ENCODE data around the gene NSD1.

NSD1 gene

GRCh38 chr5:177133096-177133852 is at the start of gene NSD1:
TSS of gene NSD1 (plus strand) at chr5:177133773. CDS start at chr5:177135104, 1,331 bp downstream.
- DNase-seq: peak; percentile 97

DNA sequence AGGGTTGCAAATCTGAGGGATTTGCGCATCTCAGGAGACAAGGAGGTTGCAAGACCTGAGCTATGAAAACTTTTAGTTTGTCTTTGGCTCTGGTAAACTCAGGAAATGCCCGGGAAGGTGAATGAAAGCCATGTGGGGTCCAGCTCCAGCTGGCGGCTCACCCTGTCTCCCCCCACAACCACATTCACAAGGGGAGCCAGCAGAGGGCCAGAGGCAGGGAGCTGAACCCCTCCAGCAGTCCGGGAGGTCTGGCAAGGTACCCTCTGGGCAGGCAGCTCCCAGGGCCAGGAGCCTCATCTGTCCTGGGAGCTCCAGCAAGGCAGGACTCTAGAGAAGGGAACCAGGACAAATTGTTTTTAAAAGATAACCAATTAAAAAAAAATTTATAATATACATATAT is 49.4 kb upstream of the NSD1 start:
- DNase-seq: no peak

GRCh38 chr5:177085985-177086653 is 47.5 kb upstream of the NSD1 start:
- no peak for DNase-seq

- DNase-seq: peak; percentile 71
Observed at GRCh38 chr5:177086654-177087397, 46.7 kb upstream of the NSD1 start, which contains the start of gene FGFR4. TSS of gene FGFR4 (plus strand) at chr5:177086915. CDS start at chr5:177089603, 2,688 bp downstream.

DNA sequence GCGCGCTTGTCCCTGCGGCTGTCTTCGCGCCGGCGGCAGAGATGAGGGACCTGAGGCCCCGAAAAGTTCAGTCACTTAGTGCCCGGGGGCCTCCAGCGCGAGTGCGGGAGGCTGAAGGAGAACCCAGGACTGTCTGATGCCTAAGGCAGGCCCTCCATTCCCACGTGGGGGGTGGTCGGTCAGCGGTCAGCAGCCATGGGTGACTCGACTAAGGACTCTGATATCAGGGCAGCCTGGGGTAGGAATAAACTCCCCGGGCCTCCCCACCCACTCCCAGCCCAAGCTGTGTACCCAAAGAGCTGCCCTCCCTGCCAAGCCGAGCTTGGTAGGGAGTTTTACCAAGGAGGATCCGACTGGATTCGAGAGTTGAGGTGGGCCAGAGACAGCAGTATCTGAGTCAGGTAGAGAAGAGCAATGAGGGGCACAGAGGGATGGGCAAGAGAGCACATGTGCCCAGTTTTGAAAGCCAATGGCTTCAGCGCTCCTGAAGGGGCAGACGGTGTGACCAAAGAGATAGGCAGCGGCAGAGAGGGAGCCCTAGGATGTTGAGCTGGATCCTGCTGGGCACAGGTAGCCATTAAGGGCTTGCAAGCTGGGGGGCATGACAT is 46.1 kb upstream of the NSD1 start:
- no peak for DNase-seq

DNA sequence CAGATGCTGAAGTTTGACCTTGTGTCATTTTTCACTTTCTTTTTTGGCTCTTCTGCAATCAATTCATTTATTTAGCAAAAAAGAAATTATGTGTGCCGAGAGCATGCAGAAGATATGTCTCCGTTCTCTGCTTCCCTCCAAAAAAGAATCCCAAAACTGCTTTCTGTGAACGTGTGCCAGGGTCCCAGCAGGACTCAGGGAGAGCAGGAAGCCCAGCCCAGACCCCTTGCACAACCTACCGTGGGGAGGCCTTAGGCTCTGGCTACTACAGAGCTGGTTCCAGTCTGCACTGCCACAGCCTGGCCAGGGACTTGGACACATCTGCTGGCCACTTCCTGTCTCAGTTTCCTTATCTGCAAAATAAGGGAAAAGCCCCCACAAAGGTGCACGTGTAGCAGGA is 44.4 kb upstream of the NSD1 start:
- DNase-seq: no peak

GRCh38 chr5:177089825-177090641 is 43.5 kb upstream of the NSD1 start:
- DNase-seq: no peak

GRCh38 chr5:177090813-177091212 is 42.8 kb upstream of the NSD1 start:
- DNase-seq: no peak

DNA sequence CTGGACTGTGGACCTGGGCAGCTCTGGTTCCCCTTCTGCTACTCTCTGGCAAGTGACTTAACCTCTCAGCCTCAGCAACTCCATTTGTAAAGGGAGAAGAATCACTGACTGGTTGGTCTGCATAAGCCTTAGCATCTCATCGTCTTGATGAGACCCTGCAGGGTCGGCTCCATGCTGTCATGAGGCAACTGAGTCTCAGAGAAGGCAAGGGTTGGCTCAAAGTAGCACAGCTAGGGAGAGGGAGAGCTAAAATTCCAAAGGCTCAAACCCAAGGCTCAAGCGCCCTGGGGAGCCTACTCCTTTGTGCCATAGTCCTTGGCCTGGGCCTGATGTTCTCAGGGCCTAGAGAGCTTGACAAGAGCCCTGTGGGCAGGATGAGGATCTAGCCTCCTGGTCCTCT is 42.3 kb upstream of the NSD1 start:
- DNase-seq: no peak

GRCh38 chr5:177092178-177093081 is 41.1 kb upstream of the NSD1 start:
- no peak for DNase-seq

- no peak for DNase-seq
Observed at GRCh38 chr5:177093082-177093712, 40.4 kb upstream of the NSD1 start.

- no peak for DNase-seq
Observed at GRCh38 chr5:177093803-177094202, 39.8 kb upstream of the NSD1 start.

DNA sequence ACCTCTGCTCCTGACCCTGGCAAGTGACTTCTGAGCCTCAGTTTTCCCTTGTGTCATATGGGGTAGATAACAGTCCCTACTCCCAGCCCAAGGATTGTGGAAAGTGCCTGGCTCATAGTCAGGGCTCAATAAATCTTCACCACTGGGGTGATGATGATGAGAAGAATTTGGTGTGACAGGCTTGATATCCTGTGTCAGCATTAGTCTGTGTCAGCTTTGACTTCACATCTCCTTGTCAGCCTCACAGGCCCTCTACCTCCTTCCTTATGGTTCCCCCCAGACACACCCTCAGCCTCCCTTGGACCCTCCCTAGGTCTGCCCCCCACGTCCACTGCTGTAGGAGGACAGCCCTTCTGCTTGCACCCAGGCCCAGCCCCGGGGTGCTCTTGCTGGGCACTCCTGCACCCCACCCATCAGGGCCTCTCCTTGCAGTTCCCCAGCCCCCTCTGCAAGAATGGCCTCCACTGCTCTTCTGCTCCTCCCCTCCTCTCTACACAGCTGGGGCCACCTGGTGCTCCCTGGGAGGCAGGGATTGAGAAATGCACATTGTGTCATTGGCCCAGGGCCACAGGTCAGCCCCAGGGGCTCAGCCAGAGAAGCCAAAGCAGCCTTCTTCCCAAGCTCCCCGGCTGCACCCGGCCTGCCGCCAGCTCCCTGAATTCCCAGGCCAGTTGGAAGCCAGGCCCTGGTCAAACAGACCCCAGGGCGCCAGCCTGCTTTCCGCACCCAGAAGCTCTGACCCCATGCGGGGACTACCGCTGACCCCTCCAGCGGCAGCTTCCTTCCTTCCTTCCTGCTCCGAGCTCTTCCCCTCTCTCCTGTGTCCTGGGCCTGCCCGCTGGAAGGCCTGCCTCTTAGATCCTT is 39.1 kb upstream of the NSD1 start:
- DNase-seq: no peak

- no peak for DNase-seq
Observed at GRCh38 chr5:177095088-177095669, 38.4 kb upstream of the NSD1 start.

DNA sequence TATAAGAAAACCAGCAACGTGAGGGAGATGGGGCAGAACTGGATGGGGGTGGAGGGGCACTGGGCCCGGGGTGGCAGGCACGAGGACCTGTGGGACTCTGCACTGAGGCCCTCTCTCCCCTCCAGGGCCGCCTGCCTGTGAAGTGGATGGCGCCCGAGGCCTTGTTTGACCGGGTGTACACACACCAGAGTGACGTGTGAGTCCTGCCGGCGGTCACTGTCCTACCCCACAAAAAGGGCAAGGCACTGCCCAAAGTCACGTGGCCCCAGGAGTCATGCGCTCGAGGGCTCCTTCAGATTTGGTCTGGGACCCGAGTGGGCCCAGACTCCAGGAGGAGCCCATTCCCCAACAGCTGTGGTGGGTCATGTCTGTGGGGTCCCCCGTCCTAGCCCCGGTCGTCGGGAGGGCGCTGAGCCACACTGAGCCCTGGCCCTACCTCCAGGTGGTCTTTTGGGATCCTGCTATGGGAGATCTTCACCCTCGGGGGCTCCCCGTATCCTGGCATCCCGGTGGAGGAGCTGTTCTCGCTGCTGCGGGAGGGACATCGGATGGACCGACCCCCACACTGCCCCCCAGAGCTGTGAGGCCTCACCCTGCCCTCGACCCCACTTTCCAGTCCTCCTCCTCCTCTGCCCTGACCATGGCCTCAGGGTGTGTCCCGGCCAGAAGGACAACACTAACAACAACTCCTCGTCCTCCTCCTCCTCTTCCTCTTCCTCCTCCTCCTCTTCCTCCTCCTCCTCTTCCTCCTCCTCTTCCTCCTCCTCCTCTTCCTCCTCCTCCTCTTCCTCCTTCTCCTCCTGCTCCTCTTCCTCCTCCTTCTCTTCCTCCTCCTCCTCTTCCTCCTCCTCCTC is 37.2 kb upstream of the NSD1 start:
- no peak for DNase-seq

DNA sequence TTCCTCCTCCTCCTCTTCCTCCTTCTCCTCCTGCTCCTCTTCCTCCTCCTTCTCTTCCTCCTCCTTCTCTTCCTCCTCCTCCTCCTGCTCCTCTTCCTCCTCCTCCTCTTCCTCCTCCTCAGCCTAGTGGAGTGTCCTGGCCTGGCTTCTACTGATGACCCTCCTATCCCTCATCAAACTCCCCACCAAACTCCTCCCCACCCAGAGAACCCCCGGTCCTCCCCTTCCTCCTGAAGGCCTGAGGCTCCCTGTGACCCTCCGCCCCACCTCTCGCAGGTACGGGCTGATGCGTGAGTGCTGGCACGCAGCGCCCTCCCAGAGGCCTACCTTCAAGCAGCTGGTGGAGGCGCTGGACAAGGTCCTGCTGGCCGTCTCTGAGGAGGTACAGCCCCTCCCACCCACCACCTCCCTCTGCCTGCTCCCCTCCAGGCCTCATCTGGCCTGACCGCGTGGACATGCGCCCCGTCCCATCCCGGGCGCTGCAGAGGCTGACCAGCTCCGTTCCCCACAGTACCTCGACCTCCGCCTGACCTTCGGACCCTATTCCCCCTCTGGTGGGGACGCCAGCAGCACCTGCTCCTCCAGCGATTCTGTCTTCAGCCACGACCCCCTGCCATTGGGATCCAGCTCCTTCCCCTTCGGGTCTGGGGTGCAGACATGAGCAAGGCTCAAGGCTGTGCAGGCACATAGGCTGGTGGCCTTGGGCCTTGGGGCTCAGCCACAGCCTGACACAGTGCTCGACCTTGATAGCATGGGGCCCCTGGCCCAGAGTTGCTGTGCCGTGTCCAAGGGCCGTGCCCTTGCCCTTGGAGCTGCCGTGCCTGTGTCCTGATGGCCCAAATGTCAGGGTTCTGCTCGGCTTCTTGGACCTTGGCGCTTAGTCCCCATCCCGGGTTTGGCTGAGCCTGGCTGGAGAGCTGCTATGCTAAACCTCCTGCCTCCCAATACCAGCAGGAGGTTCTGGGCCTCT is 36.3 kb upstream of the NSD1 start:
- no peak for DNase-seq

GRCh38 chr5:177098120-177098469 is 35.5 kb upstream of the NSD1 start:
- DNase-seq: no peak
